ENCODE results near the gene FBXW11.

Gene FBXW11

DNA sequence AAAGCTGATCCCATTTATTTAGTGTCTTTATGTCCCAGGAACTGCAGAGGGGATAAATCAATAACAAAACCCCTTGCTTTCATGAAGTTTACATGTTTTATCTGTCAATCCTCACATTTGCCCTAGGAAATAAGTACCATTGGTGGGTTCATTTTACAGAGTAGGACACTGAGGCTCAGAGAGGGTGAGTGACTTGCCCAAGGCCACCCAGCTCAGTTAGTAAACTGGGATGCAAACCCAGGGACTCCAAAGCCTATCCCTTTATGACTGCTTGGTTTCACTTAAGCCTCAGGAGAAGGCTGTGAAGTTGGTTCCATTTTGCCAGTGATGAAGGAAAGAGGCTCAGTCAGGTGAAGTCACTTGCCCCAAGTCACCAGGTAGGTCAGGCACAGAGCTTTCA lies 168.9 kb downstream of the FBXW11 start:
- DNase-seq: no peak

DNA sequence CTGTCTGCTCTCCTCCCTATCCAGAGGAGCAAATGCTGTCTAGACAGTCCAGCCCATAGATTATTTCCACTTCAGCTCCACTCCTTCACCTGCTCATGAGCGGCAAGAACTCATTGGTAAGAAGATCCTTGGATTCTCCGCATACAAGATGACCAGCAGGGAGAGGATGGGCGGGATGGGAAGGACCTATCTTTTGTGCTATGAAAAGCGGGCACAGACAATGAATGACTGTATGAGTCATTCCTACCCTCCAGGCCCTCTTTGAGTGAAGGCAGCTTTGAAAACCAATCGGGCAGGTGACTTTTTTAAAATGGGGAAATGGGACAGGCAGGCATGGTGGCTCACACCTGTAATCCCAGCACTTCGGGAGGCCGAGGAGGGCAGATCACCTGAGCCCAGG lies 171.4 kb downstream of the FBXW11 start:
- no peak for DNase-seq

DNA sequence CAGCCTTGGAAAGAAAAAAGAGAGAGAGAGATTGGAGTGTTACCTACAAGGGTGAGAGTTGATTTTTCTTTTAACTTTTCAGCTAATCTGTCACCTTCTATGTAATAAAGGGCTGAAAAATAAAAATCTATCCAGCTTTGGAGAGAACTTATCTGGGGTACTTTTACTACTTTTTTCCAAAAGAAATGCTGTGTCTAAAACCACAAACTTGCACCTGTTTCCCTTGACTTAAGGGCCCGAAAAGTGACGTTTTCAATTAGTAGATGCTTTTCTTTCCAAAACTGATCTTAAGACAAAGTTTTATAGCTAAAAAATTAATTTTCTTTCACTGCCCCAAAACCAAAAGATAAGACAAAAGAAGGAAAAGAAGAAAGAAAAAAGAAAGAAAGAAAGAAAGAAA lies 172.0 kb downstream of the FBXW11 start:
- no peak for DNase-seq

DNA sequence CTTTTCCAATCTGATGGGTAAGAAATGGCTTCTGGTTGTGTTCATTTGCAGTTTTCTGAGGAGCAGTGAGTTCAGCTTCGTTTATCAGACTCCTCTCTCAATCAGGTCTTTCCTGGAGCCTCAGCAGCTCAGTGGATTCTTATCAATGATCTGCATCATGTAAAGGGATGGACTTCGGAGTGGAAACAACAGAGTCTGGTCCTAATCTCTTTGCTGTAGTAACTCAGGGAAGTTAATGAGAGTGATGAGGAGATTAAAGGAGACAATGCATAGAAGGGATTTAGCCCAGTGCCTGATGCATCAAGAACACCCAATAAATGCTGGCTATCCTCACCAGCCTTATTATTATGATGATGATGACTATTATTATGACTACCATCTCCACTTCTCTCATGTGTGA lies 173.7 kb downstream of the FBXW11 start:
- no peak for DNase-seq

DNA sequence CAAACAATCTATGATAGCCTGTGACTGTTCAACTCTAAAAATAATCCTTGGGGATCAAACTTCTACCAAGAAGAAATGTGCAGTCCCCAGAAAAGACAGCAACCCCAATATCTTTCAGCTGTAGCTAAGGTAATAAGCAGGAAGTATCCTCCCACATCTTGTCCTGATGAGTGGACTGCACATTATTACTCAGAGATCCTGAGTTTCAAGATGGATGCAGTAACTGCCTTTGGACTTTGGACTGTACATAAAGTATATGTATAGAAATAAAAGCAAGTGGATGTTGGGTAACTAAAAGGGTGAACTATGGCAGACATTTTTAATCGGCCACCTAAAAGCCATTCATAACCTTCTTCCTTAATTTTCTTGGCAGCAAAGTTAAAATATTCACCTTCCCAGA lies 175.8 kb downstream of the FBXW11 start:
- no peak for DNase-seq

DNA sequence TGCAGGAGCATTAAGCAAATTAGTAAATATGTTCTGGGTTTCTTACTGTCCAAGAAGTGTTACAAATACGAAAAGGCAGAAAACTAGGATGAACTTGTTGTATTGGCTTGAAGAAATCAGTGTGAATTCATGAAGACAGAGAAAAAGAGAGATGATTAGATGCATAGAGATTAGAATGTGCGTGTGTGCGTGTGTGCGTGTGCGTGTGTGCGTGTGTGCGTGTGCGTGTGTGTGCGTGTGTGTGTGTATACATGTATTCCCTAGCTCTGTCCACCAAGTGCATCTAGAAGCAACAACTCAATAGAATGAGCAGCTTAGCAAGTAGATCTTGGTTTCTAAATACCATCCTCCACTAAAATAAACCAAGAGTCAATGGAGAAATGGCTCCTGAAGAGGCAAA lies 179.3 kb downstream of the FBXW11 start:
- no peak for DNase-seq

DNA sequence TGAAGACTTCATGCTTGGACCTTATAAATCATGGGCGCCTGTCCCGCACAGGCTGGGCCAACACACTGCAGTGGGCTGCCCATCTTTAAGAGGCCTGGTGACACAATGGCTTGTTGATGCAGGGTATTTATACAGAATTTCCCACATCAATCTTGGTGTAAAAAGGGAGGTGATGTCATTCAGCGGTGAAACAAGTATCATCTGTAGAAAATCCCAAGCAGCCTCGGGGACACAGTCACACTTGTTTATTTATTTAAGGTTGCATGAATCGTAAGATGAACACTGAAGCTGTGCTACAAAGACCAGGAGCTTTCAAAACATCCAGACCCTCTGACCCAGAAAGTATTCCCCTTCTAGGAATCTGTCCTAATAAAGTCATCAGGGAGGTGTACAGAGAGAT lies 180.3 kb downstream of the FBXW11 start:
- no peak for DNase-seq

DNA sequence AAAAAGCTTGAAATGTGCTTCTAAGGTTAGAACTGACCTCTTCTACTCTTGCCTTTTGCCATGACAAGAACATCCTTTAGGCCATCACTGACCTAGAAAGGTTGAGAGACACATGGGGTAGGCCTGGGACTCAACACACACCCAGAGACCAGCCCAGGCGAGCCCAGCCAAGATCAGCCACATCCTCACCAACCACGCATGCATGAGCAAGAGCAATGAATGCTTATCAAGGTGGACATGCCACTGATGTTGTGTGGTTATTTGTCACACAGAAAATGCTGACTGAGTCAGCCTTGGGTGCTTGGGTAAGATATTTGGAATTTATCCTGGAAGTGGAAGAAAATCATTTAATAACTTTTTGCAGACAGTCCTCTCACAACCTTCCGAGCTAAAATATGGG lies 181.4 kb downstream of the FBXW11 start:
- DNase-seq: no peak

DNA sequence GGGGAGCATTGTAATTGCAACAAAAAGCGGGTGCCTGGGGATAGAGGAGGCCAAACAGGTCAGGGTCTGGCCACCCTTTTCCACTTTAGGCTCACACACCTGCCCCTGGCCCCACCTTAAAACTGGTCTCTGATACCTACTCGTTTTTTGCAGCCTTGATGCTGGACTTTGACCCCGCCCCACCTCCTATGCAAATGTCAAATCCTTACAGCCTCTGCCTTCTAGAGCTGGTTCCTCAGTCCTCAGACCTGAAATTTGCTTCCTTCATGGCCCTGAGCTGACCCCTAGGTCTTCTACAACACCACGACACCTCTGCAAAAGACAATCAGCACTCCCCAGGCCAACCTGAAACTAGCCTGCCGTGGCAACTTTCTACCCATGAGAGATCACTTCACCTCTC lies 183.2 kb downstream of the FBXW11 start:
- no peak for DNase-seq

DNA sequence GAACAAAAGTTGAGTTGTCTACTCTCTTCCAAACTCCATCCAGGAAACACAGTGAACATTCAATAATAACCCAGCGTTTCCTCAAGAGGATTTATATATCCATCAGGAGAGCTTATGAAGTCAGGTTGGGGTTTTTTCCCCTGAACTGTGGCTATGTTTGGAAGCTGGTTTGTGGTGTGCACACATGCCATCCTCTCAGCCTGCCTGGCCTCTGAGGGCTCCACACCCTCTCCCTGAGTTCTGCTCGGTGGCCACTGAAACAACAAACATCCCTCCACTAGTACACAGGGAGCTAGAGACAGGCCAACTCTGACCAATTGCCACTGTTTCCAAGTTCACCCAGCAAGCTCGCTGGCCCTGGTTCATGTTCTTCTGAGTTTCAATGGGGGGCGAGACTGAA lies 185.2 kb downstream of the FBXW11 start:
- no peak for DNase-seq

DNA sequence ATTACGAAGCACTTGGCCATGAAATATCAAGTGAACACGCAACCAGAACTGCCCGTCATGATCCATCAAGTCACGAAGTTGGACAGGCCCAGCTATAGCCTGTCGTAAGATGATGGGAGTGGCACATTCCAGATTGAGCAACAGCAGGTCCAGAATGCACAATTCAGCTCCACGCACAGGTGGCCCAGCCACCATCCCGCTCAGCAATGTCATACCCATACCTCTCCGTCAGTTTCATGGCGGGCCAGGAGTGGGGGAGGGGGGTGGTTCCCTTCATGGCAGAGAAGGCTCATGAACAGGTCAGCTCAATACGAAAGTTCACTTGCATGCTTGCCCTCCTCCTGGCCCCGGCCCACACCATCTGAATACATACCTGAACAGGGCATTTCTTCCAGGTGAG lies 185.9 kb downstream of the FBXW11 start:
- DNase-seq: no peak

DNA sequence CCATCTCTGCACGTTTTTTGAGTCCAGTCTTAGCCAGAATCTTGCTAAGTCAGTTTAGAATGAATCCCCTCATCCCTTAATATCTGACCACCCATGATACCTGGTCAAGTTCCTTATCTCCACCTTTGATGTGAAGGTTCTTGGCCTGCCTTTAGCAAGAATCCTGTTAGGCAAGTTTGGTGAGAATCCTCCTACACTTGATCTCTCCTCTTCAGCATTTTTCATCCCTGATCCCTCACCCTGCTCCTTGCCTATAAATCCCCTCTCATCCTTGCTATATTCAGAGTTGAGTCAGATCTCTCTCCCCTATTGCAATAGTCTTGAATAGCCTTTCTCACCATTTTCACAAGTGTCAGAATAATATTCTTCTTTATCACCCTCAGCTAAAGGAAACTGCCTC lies 189.8 kb downstream of the FBXW11 start:
- DNase-seq: no peak

DNA sequence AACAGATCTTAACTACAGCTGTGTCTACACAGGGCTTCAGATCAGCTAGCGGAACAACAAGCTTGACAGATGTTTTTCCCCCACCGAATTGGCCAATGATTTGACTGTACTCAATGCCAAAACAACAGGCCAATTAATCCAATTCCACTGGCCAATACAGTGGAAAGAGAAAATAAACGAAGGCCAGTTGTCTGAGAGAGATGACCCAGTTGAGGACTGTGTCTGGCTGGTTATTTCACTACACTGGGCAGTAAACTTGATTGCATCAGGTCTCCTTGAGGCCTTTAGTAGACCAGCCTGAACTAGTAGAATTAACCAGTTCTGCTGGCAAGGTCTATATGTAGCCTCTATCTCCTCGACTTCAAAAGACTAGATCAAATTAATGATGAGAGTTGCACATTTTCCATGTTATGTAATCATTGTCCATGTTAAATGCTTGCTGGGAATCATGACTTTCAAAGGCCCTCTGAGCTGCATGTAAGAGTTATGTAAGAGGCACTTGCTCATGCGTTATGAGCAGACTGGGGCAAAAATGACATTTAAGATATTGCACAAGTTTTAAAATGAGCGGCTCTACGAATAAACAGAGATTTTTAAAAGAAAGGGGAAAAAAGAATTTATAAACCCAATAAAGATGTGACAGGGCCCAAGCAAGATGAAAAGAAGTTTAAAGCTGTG lies 192.5 kb downstream of the FBXW11 start:
- no peak for DNase-seq

DNA sequence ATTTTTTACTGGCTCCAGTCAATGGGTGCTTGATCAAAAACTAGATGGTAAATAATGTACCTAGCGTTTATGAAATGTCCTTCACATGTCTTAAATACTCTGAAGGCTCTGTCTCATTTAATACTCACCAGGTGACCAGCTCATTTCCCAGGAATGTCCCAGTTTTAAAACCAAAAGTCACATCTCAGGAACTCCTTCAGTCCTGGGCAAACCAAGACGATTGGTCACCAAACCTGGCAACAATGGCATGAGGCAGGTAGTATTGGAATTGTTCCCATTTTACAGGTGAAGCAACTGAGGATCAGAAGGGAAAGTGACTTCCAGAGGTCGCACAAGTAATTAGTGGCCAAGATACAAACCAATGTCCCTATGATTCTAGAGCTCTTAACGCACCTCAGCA lies 193.2 kb downstream of the FBXW11 start:
- DNase-seq: no peak
